Kasumi-1 (cell line): ENCODE results near the gene HSPA14.
A peak's percentile ranks its signal among the peaks of the same experiment; 100 is the strongest.
"Not testable (repeated sequence)": the region's sequence is repeated elsewhere in the genome, so short reads cannot be mapped to it uniquely, and the experiment has no call there.

Source experiments
- DNase-seq, 2 experiments: peaks; one replicate each; lab custom pipeline; 2025; lab: John Stamatoyannopoulos, UW

Gene HSPA14

GRCh38 chr10:14837003-14837756 is 926 bp upstream of the HSPA14 start:
- DNase-seq, result no peak

DNA sequence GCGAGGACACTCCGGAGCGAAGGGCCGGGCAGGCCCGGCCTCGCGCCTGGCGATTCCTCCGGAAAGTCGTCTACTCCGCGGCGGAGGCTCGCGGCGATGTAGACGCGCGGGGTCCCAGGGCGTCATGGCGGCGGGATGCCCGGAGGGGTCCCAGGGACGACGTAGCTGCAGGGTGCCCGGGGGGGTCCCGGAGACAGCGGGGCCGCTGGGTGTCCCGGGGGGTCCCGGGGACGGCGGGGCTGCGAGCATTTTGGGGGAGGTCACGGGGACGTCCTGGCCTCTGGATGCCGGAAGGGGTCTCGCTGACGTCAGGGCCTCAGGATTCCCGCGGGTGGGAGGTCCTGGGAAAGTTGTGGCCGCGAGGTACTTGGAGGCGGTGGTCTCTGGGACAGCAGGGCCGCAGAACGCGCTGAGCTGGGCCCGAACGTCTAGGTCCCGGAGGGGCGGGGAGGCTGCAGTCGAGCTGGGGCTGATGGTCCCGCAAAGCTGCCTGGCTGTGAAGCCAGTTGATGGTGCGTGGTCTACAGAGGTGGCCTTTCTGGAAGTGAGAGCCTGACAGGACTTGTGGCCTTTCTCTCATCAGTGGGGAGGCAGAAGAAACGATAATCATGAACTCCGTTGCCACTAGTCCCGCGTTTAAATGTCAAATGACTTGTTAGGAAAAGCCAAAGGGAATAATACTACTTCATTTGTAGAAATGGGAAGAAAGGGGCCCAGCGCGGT is 637 bp downstream of the HSPA14 start:
- DNase-seq, result no peak

GRCh38 chr10:14839305-14839695 is 1.2 kb downstream of the HSPA14 start:
- peak in 1 of 2 experiments; percentile 25 for DNase-seq

DNA sequence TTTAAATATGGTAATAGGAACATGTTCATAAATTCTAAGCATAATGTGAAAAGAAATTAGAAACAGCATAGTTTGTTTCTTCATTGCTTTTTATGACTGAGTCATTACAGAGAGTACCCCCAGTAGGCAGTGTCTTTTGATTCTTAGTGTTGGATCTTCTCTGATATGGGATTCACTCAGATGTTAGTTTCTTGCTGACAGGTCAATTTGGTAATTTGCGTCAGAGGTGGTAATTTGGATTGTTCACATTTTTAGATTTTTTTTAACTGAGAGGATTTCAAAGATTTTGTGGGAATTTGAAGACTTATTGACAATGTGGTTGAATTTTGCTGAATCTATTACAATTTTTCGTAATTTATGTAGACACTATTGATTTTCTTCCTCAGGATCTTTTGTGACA is 2.1 kb downstream of the HSPA14 start:
- DNase-seq, result no peak

GRCh38 chr10:14843327-14843988 is 5.4 kb downstream of the HSPA14 start:
- DNase-seq, result no peak

- DNase-seq, result no peak
Measured at GRCh38 chr10:14844948-14845347, 6.8 kb downstream of the HSPA14 start.

DNA sequence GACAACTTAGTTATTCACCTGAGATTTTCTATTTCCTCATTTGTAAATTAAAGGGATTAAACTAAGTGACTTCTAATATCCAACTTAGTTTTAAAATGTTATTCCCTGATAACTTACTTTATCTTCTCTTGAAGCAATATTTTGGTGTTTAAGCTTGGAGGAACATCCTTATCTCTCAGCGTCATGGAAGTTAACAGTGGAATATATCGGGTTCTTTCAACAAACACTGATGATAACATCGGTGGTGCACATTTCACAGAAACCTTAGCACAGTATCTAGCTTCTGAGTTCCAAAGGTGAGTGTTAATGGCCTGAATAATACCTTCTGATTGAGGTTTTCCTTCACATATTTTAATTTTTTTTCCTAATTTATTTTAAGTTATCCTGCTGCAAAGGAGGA is 14.1 kb downstream of the HSPA14 start:
- DNase-seq, result no peak

DNA sequence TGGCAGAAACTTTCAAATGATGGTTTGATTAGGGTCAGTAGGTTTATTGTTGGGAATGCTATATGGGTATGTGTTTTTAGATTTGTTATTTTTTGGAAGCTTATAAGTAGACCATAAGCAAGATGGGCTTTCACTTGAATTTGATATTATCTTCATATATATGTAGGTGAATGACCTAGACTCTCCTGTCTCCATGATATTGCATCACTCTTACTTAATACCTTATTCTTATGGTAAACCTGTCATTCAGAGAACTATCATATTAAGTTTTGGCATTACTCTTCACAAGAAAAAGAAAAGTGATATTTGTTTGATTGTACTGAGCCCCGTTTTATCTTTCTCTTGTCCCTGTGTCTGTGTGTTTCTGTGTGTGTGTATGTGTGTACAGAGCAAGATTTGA is 17.3 kb downstream of the HSPA14 start:
- no peak for DNase-seq

DNA sequence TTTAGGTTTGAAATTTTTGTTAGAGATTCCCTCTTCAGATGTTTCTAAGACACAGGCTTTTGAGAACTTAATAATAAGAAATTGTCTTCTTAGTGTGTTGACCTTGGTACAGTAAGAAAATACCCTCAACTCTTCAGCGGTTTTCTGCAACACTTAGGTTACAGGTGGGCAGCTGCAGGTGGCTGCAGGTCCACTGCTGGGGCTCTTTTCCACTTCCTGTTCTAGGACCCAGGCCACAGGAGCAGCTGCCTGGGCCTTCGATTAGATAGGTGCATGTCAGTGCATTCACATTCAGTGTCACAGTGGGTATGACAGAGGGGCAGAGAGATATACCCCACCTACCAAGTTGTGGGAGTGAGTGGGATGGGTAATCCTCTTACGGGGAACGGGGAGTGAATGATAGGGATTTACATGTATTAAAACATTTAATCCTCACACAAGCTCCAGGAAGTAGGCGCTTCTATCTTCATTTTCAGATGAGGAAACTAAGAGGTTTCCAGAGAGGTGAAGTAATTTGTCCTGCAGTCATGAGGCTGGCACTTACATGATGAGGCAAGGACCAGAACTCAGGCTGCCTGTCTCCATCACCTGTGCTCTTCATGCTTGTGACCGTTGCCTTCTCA is 20.3 kb downstream of the HSPA14 start:
- no peak for DNase-seq

- DNase-seq, result no peak
Measured at GRCh38 chr10:14859043-14859442, 20.9 kb downstream of the HSPA14 start.

DNA sequence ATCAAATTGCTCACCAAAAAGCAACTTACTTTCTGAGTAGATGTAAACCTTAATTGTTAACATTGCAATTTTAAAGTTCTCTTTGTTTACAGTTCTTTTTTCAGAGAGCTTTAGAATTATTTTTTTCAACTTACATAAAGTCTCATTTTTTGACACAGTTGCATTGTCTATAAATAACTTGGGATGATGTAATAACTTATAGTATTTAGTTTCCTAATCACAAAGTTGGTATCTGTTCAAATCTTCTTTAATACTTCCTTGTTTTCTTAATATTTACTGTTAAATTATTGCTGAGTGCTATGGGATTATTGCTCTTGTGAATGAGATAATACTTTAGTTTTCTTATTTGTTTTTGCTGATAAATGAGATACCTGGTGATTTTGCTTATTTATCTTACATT is 21.7 kb downstream of the HSPA14 start:
- no peak for DNase-seq

GRCh38 chr10:14860791-14861190 is 22.7 kb downstream of the HSPA14 start:
- DNase-seq, result no peak

- not testable (repeated sequence) for DNase-seq
Measured at GRCh38 chr10:14864466-14864865, 26.4 kb downstream of the HSPA14 start.

GRCh38 chr10:14864871-14865270 is 26.8 kb downstream of the HSPA14 start:
- not testable (repeated sequence) for DNase-seq

GRCh38 chr10:14873090-14873760 is 35.1 kb downstream of the HSPA14 start:
- DNase-seq, result no peak

DNA sequence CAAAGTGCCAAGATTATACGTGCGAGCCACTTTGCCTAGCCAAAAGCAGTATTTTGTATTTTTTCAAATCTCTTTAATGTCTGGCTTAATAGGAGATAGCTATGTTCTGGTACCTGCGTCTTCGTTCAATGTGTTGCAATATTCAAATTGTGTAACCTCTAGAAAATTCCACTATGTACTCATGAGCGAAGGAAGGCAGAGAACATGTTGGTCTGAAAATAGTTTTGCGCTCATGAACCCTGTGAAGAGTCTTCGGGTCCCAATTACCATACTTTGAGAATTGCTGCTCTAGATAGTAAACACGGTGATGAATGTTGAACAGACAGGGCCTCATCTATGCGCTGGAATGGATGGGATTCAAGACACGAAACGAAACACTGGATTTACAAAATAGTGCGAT is 37.8 kb downstream of the HSPA14 start:
- no peak for DNase-seq

GRCh38 chr10:14876764-14877163 is 38.7 kb downstream of the HSPA14 start:
- DNase-seq, result no peak

DNA sequence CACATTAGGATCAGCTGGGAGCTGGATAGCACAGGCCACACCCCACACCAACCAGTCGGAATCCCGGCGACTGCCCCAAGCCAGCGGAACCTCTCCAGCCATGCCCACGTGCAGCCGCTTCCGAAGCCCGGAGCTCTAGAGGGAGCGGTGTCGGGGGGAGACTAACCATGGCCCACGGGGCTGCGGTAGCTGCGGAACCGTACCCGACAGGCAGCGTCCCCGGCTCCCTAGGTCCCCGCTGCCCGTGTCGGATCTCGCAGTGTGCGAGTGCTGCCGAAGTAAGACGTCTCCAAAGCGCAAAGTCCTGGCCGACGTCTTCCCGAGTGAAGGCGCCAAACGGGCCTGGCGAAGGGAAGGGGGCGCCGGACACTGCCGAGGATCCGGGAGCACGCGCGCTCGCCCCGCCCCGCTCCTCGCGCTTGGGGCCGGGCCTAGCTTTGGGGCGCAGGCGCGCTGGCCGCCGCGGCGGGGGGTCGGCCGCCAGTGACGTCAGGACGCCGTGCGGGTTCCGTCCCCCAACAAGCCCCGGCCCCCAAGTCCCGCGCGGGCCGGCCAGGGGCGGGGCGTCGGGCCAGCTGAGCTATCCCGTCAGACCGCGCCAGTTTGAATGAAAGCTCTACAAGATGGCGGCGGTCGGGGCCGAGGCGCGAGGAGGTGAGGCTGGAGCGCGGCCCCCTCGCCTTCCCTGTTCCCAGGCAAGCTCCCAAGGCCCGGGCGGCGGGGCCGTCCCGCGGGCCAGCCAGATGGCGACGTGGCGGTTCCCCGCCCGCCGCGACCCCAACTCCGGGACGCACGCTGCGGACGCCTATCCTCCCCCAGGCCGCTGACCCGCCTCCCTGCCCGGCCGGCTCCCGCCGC is 40.4 kb downstream of the HSPA14 start, which contains the start of gene SUV39H2:
SUV39H2 (plus strand) TSS at position 601 of the 858 bp plus-strand sequence; CDS start at position 624, 23 bp downstream.
- peak; percentile 92 to 96 for DNase-seq

- peak; percentile 27 to 43 for DNase-seq
Measured at GRCh38 chr10:14879124-14879927, 41.2 kb downstream of the HSPA14 start.

- DNase-seq, result peak; percentile 44 to 58
Measured at GRCh38 chr10:14879928-14880193, 41.8 kb downstream of the HSPA14 start.
